Prostate gland (tissue), 2 donors: Measurements from ENCODE around the gene GNB1.

Experiments used
- POLR2AphosphoS5 ChIP-seq: sonication (generic); formaldehyde crosslinking; IDR thresholded peaks from one replicate; pipeline ENCODE4 v1.6.1; 2017; ENCODE audit warnings: antibody characterized with exemption
- TF ChIP-seq, protein P1 (sequence below), 4 experiments: fragments of 200-600 bp in 2 of 4; fragments of 450-650 bp in 2 of 4; sonication (generic) in 2 of 4; IDR thresholded peaks; 1 replicate in 3 of 4; 2 replicates in 1 of 4; pipeline ENCODE4 v1.5.1; 2016 to 2019; ENCODE audit warnings: antibody characterized with exemption in 4 of 4, mild to moderate bottlenecking in 2 of 4, moderate library complexity in 2 of 4

DNA sequence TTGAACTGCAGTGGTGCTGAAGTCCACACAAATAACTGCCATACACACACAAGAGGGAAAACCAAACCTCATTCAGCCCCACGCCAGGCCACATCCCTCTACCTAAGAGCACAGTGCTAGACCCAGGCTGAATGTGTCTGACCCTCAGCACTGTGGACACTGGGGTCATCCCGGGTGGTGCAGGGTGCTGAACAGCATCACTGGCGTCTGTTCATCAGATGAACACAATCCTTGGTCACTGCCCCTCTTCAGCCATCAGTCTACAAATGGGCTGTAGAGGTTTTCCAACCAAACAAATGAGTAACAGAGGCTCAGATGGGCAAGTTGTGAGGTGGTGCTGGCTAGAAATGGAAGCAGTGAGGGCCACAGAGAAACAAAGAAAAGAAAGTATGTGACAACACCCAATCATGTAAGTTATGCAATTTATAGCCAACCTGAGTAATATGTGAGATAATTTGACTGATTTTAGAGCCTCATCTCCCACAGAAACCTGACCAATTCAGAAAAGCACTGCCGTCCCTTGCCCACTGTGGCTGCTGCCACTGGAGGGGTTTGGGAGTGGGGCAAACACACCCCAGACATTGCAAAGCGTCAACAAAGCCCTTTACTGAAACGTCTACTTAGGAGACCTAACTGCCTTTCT is 27.9 kb downstream of the GNB1 start:
- TF ChIP-seq, protein P1, sequence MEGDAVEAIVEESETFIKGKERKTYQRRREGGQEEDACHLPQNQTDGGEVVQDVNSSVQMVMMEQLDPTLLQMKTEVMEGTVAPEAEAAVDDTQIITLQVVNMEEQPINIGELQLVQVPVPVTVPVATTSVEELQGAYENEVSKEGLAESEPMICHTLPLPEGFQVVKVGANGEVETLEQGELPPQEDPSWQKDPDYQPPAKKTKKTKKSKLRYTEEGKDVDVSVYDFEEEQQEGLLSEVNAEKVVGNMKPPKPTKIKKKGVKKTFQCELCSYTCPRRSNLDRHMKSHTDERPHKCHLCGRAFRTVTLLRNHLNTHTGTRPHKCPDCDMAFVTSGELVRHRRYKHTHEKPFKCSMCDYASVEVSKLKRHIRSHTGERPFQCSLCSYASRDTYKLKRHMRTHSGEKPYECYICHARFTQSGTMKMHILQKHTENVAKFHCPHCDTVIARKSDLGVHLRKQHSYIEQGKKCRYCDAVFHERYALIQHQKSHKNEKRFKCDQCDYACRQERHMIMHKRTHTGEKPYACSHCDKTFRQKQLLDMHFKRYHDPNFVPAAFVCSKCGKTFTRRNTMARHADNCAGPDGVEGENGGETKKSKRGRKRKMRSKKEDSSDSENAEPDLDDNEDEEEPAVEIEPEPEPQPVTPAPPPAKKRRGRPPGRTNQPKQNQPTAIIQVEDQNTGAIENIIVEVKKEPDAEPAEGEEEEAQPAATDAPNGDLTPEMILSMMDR (IDR thresholded peaks at IDR 0.05) = no peak
- TF ChIP-seq POLR2AphosphoS5 = no peak
